Cerebellar cortex (tissue), 1 donor: Measurements from ENCODE around the gene POLR3E.

Source experiments
- DNase-seq: peaks from one replicate; pipeline ENCODE4 v3.0.0-alpha.2; 2015; ENCODE audit warnings: low spot score

The POLR3E gene

DNA sequence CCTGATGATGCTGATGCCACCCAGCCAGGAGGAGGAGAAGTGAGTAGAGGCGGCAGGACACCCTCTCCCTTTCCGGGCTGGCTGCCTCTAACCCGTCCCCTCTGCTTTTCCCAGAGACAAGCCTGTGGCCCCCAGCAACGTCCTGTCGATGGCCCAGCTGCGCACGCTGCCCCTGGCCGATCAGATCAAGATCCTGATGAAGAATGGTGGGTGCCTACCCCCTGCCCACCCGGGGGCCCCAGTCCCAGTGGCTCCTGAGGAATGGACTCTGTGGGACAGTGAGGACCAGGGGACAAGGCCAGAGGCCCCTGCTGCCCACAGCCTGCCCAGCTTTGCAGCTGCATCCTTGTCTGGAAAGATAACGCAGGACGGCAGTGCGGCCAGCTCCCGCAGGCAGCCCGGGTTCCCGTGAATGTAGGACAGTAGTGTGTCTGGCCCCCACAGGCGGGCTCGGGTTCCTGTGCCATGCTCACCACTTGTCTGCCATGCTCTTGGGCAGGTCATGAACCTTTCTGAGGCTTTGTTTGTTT, 19.9 kb downstream of the POLR3E start:
- no peak for DNase-seq

DNA sequence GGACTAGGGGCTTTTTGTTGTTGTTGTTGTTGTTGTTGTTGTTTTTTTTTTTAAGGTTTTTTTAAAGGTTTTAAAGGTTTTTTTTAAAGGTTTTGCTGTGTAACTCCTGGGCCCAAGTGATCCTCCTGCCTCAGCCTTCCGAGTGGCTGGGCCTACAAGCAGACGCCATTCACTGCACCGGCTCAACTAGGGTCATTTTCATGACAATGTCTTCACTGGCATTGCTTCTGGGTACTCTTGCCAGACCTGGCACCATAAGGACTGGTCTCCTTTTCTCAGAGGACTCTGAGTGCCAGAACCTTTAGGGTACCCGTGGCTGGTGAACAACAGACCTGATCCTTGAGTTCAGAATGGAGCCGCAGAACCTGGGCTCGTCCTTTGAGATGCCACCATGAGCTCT, 20.4 kb downstream of the POLR3E start:
- no peak for DNase-seq

DNA sequence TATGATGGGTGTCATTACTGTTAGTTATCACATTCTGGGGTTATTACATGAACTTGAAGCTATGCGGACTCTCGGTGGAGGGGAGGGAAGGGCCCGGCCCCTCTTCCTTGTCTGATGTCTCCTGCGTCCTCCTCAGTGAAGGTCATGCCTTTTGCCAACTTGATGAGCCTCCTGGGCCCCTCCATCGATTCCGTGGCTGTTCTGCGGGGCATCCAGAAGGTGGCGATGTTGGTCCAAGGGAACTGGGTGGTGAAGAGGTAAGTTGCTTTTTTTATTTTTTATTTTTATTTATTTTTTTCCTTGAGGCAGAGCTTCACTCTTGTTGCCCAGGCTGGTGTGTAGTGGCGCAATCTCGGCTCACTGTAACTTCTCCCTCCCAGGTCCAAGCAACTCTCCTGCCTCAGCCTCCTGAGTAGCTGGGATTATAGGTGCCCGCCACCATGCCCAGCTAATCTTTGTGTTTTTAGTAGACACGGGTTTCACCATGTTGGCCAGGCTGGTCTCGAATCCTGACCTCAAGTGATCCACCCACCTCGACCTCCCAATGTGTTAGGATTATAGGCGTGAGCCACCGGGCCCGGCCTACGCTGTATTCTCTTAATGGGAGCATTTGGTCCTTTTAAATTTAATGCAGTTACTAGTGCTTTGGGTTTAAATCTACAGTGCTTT, 21.6 kb downstream of the POLR3E start:
- DNase-seq, result peak; percentile 35

DNA sequence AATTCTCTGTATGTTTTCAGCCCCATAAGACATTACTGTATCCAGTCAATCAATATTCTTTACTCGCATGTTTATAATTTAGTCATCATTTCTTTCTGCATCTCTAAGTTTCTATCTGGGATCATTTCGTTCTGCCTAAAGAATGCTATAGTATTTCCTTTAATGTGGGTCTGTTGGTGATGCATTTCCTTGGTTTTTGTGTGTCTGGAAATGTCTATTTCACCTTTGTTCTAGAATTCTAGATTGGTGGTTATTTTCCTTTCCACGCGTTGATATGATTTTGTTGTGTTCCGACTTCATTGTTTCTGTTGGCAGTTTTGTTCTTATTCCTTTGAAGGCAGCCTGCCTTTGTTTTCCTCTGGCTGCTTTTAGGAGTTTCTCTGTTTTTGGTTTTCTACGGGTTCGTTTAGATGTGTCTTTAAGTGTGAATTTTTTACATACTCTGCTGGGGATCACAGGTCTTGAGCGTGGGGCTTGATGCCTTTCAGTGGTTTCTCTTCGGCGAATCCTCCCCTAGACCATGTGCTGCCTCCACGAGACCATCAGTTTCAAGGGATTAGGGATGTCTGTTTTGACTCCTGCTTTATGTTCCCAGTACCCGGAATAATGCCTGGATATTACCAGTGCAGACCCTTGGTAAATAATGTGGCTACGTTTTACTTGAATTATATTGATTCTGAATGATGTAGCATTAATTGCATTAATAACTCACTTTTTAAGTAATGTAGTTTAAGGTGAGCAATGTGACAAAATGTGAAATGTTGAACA, 23.5 kb downstream of the POLR3E start:
- no peak for DNase-seq

DNA sequence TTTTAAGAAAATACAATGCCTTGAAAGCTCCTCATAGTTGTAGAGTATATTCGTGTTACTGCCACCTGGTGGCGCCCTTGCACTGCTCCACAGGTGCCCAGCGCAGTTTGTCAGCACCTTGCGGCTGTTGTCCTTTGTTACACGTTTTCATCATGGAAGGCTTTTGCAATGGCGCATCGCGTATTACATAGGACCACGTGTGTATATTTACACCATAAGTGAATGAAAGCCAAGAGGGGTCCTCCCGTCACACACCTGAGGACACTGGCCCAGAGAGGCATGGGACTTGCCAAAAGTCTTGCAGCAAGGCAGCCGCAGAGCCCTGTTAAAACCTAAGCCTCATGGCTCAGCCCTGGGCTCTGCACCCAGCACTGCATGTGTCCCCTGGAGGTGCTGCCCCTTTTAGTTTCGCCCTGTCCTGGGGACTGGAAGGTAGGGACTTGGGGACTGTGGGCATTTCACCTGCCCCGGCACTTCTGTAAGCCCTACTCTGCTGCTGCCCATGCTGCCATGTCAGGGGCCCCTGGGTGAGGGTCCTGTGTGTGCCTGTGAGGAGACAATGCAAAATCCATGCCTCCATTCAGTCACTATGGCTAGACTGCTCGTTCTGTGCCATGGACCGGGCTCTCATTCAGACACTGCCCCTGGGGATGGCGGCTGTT, 24.3 kb downstream of the POLR3E start:
- peak; percentile 90 for DNase-seq

DNA sequence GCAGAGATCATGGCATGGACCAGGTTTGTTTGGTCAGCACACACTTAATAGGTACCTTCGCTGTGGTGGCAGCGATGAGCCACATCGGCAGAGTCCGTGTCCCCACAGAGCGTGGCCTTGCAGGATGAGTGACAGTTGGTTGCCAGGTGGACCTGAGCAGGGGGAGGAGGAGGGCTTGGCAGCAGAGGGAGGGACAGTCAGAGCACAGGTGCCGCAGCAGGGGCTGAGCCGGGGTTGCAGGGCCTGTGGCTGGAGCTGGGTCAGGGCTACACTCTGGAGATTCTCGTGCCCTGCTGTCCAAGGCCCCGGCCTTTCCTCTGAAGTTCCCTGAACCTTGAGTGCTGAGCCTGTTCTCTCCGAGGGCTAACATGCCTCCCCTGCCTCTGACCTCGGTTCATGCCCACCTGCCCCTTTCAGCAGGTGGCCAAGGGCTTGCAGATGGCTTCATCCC, 24.8 kb downstream of the POLR3E start:
- peak; percentile 77 for DNase-seq

DNA sequence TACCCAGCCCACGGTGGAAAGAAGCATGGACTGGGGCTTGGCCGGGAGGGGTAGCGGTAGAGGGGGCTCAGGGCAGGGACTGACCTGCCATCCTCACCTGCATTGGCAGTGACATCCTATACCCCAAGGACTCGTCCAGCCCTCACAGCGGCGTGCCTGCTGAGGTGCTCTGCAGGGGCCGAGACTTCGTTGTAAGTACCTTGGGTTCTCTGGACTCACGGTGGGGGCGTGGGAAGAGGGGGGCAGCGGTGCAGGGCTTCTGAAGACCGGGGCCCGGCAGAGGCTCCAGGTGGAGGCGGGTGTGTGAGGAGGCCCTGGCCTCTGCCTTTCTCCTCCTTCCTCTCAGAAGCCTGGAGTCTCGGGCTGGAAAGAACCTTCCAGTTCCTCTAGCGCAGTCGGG, 25.5 kb downstream of the POLR3E start:
- DNase-seq, result no peak

DNA sequence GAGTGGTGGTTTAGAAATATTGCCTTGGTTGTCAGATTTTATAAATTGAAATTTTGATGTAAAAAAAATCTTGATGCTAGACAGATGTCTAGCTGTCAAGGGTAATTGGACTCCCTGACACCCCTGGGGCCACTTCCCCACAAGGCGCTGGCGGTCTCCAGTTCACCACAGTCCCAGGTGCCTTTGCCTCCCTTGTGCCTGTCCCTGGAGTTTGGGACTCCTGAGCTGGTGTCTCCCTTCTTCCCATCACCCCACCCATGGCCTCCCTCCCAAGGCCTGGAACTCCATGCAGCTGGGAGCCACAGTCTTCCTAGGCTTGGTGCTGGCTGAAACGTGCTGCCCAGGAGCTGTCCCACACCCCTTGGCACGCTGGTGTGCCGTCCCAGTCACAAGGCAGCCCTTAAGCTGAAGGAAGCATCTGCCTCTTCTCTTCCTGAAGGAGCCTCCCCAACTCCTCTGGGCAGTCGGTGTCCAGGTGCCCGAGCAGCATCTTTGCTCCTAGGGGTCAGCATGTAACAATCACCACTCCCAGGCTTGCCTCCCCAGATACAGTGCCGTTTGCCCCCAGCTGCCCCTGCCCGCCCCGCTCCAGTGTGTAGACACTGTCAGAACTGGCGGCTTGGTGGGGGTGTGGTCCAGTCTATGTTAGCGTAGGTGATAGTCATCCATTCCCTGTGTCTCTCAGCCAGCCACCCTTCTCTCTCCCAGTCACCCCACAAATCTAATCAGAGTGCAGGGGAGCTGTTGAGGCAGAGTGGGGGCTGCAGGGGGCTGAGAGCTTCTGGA, 26.2 kb downstream of the POLR3E start:
- no peak for DNase-seq

DNA sequence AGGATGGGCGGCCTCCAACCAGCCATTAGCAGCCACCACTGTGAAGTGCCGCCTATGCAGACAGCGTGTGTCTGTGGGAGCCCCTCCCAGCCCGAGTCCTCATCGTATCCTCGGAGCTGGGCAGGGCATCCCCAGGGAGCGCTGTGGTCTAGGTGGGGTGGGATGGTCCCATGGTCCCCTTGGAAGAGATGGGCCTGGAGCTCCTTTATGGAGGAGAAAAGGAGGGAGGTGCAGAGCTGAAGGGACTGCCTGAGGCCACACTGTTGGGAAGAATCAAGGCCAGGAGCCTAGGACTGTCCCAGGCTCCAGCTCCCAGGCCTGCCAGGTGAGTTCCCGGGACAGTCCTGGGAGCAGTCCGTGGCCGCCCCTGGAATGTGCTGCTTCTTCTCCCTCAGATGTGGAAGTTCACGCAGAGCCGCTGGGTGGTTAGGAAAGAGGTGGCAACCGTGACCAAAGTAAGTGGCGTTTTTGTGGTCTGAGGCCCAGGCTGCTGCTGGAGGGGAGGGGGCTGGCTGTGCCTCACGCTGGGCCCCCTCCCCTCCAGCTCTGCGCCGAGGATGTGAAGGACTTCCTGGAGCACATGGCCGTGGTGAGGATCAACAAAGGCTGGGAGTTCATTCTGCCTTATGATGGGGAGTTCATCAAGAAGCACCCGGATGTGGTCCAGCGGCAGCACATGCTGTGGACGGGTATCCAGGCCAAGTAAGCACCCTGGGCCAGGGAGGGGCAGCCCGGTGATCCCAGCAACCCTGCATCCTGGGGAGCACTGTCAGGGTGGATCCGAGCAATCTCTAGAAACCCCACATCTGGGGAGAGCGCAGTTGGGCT, 27.0 kb downstream of the POLR3E start:
- no peak for DNase-seq

DNA sequence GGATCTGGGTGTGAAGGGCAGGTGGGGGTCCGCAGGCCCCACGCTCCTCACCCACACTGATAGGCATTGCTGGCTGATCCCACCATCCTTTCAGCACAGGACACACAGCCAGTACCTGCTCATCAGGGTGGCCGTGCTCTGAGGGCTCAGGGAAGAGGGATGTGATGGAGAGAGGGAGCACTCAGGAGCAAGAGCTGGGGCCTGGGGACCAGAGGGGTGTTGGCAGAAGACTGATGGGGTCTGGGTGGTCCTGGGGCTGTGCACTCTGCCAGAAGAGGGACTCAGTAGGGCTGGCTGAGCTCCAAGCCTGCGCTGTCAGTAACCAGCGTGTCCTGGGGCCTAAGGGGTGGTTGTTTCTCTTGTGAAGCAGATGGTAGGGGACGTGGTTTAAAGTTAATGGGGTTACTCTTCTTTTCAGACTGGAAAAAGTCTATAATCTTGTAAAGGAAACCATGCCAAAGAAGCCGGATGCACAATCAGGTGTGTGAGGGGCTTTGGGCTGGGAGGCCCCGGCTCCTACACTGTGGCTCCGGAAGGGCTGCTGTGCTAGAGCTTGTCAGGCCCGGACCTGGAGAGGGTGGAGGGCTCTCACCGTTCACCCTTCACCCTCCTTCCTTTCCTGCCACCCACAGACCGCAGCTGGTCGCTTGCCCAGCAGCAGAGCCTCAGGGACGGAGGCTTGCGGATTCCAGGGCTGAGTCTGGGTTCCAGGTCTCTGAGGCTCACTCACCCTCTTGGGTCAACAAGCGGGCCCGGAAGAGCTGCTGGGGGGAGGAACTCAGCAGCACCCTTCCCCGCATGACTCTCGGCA, 27.8 kb downstream of the POLR3E start:
- no peak for DNase-seq

DNA sequence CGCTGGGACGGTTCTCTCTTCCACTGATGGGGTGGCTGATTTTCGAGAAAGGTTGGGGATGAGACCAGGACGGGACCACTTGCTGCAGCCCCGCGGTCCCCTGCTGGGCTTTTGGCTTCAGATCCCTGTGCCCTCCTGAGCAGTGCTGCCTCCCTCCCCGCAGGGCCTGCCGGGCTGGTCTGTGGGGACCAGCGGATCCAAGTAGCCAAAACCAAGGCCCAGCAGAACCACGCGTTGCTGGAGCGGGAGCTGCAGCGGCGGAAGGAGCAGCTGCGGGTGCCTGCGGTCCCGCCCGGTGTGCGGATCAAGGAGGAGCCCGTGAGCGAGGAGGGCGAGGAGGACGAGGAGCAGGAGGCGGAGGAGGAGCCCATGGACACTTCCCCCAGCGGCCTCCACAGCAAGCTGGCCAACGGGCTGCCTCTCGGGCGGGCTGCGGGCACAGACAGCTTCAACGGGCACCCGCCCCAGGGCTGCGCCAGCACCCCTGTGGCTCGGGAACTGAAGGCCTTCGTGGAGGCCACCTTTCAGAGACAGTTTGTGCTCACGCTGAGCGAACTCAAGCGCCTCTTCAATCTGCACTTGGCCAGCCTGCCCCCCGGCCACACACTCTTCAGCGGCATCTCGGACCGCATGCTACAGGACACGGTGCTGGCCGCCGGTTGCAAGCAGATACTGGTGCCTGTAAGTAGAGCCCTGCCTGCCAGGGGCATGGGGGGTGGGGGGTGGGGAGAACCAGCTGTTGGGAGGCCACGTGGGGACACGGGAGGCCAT, 28.6 kb downstream of the POLR3E start:
- no peak for DNase-seq

DNA sequence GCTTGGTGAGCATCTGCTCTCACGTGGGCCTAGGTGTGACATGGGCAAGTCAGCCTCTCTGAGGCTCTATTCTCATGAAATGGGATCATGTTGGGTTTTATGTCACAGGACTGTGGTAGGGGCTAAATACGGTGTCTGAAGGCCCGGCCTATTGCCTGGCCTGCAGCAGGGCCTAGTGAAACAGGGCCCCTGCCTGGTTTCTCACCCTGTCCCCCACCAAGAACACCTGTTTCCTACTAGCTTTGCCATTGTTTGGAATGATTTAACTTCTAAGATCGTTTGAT, 29.1 kb downstream of the POLR3E start:
- DNase-seq, result no peak

DNA sequence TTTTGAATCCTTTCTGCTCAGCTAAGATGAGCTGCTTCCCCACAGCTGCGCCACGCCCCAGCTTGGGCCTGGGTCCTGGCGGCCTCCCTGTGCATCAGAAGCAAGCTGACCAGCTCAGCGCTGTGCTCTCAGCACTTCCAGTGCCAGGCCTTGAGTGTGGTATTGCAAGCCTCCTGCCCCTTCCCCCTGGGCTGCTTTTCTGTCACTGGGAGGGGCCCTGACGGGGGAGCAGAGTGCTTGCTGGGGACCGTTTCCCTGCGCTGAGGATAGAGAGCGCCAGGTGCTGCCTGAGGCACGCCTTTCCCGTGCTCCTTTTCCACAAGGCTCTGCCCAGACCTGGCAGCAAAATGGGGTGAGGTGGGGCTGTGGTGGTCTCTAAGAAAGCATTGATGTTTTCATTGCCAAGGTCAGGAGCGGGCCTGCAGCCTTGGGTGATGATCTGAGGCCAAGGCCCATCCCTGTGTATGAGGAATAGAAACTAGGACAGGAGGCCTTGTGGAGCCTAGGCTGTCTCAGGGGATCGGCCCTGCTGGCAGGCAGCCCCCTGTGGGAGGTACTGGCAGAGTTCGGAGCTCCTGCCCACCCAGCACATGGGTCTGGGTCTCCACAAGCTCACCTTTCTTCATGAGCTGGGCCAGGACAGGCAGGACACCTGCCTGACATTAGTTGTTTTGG, 29.7 kb downstream of the POLR3E start:
- DNase-seq, result no peak

DNA sequence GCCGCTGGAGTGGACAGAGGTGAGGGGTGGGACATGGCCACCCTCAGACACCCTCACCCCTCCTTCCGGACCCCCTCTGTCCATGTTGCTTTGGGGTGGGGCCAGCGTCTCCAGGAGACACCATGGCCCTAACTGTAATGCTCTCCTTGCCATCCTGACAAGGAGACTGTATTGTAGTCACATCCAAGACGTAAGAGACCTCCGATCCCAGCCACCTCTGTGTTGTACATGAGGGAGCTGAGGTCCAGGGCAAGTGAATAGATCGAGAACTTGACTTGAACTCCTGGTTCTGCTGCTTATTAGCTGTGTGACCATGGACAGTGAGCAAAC, 30.2 kb downstream of the POLR3E start:
- no peak for DNase-seq

DNA sequence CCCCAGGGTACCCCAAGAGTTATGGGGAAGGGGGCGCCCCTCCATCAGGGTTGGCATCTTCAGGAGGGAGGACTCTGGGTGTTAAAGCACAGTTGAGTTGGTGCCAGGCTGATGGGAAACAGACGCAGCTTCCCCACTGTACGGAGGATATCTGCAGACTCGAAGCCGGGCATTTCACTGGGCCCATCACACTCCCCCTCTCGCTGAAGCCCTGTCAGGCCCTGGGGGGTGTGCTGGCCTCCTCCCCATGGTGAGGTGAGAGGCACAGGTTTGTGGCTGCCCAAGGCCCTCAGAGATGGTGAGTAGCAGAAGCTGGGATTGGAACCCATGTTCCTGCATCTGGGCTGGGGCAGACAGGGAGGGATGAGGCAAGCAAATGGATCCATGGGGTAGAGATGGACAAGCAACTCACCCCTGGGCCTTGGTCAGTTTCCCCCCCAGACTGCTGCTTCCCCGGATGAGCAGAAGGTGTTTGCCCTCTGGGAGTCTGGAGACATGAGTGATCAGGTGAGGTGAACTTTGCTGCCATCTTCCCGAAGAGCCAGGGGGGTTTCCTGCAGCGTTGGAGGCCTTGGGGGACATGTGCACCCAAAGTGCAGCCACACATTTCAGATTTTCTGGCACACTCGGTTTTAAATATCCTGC, 31.0 kb downstream of the POLR3E start:
- DNase-seq, result no peak

DNA sequence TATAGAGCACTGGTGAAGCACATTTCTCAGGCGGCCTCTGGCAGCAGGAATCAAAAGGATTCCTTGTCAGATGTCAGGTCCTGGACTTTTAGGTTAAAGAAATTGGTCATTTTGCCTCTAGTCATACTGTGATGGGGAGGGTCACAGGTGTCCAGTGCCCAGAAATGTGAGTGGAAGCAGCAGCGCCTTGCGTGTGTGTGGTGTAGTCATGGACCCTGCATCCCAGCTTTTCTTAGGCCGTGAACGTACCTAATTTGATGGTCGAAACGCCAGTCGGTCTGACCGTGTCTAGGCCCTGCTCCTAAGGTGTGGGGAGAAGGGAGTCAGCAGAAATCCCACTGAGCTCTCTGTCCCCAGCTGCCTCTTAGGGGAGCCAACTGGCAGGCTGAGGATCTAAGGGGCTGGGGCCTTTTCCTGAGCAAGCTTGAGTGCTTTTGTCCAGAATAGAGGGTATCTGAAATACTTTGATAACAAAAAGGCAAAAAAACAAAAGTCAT, 32.0 kb downstream of the POLR3E start:
- no peak for DNase-seq

DNA sequence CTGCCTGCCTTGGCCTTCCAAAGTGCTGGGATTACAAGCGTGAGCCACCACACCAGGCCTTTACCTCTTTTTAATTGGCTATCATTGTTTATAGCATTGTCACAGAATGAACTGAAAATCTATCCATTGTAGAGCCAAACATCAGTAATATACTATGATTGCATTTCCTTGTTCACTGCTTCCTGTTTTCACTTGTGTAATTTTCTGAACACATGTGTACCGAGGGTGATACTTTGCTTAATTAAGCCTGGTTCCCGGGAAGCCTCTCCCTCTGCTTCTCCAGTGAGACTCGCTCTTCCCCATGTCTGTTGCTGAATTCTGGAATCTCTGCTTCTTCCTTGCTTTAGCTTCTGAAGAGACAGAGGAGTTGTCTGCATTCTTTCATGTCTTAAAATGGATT, 33.1 kb downstream of the POLR3E start:
- DNase-seq, result no peak

DNA sequence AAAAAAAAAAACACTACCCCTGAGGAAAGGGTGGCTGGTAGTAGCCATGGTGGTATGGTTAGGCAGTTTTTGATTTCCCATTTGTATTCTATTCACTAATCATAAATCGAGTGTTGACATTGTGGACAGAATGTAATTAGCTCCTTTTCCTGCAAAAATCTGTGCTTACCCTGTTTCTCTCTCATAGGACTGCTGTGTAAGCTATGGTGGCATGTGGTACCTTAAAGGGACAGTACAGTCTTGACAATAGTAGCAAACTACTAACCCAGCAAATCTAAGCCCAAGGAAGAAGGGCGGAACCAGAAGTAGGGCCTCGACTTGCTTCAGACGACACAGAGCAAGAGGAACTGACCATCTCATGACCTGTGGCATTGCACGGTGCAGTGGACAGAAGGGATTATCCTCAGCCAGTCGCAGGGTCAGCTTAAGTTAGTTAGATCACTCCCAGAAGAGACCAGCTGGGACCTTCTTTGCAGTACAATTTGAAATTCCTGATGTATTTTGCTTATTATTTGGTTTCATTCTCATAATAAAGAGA, 36.3 kb downstream of the POLR3E start:
- DNase-seq, result no peak
